ENCODE measurements around the gene LIMA1.
"Not testable (repeated sequence)": the region's sequence is repeated elsewhere in the genome, so short reads cannot be mapped to it uniquely, and the experiment has no call there.

The LIMA1 gene

GRCh38 chr12:50222275-50222783, 61.0 kb downstream of the LIMA1 start:
- peak overlapping the region; percentile 83 for H3K4me3 ChIP-seq (ENCODE audit: low read length)

GRCh38 chr12:50221228-50222008, 61.9 kb downstream of the LIMA1 start:
- TF ChIP-seq ZNF274 (IDR thresholded peaks at IDR 0.05; ENCODE audit: low read depth, low read length), result no peak
- H3K4me3 ChIP-seq (ENCODE audit: low read length), result peak overlapping the region; percentile 83

More at GRCh38 chr12:50222275-50222783, 61.0 kb downstream of the LIMA1 start:
- no peak for TF ChIP-seq ZNF274 (IDR thresholded peaks at IDR 0.05; ENCODE audit: low read depth, low read length)

GRCh38 chr12:50220363-50220995, 62.8 kb downstream of the LIMA1 start:
- TF ChIP-seq ZNF274 (IDR thresholded peaks at IDR 0.05; ENCODE audit: low read depth, low read length), result no peak
- peak overlapping the region; percentile 83 for H3K4me3 ChIP-seq (ENCODE audit: low read length)

- H3K4me3 ChIP-seq (ENCODE audit: low read length), result peak overlapping the region; percentile 83; the same call in 1 of the 2 replicates
- TF ChIP-seq ZNF274 (IDR thresholded peaks at IDR 0.05; ENCODE audit: low read depth, low read length), result no peak
Measured at GRCh38 chr12:50219544-50219943, 63.8 kb downstream of the LIMA1 start.

- not testable (repeated sequence) for H3K4me3 ChIP-seq (ENCODE audit: low read length)
Measured at GRCh38 chr12:50219001-50219400, 64.3 kb downstream of the LIMA1 start.

GRCh38 chr12:50218386-50218785, 64.9 kb downstream of the LIMA1 start:
- TF ChIP-seq ZNF274 (IDR thresholded peaks at IDR 0.05; ENCODE audit: low read depth, low read length), result no peak
- H3K4me3 ChIP-seq (ENCODE audit: low read length), result no peak overlapping the region

GRCh38 chr12:50217202-50217601, 66.1 kb downstream of the LIMA1 start:
- no peak overlapping the region for H3K4me3 ChIP-seq (ENCODE audit: low read length)
- TF ChIP-seq ZNF274 (IDR thresholded peaks at IDR 0.05; ENCODE audit: low read depth, low read length), result no peak

- TF ChIP-seq ZNF274 (IDR thresholded peaks at IDR 0.05; ENCODE audit: low read depth, low read length), result no peak
- H3K4me3 ChIP-seq (ENCODE audit: low read length), result no peak overlapping the region
Measured at GRCh38 chr12:50215033-50215432, 68.3 kb downstream of the LIMA1 start.

- TF ChIP-seq ZNF274 (IDR thresholded peaks at IDR 0.05; ENCODE audit: low read depth, low read length), result no peak
- H3K4me3 ChIP-seq (ENCODE audit: low read length), result no peak overlapping the region
Measured at GRCh38 chr12:50214018-50214417, 69.3 kb downstream of the LIMA1 start.

GRCh38 chr12:50213439-50213838, 69.9 kb downstream of the LIMA1 start:
- no peak overlapping the region for H3K4me3 ChIP-seq (ENCODE audit: low read length)
- no peak for TF ChIP-seq ZNF274 (IDR thresholded peaks at IDR 0.05; ENCODE audit: low read depth, low read length)

GRCh38 chr12:50212071-50212467, 71.3 kb downstream of the LIMA1 start:
- no peak for TF ChIP-seq ZNF274 (IDR thresholded peaks at IDR 0.05; ENCODE audit: low read depth, low read length)

GRCh38 chr12:50211392-50212070, 71.8 kb downstream of the LIMA1 start:
- H3K4me3 ChIP-seq (ENCODE audit: low read length), result no peak overlapping the region
- no peak for TF ChIP-seq ZNF274 (IDR thresholded peaks at IDR 0.05; ENCODE audit: low read depth, low read length)

More at GRCh38 chr12:50212071-50212467, 71.3 kb downstream of the LIMA1 start:
- H3K4me3 ChIP-seq (ENCODE audit: low read length), result no peak overlapping the region

- TF ChIP-seq ZNF274 (IDR thresholded peaks at IDR 0.05; ENCODE audit: low read depth, low read length), result no peak
- H3K4me3 ChIP-seq (ENCODE audit: low read length), result no peak overlapping the region
Measured at GRCh38 chr12:50207424-50207823, 75.9 kb downstream of the LIMA1 start.

GRCh38 chr12:50205648-50206047, 77.7 kb downstream of the LIMA1 start:
- H3K4me3 ChIP-seq (ENCODE audit: low read length), result no peak overlapping the region
- TF ChIP-seq ZNF274 (IDR thresholded peaks at IDR 0.05; ENCODE audit: low read depth, low read length), result no peak

Data from GM08714 (cell line).